Measurements from ENCODE around the gene PTPRD.

DNA sequence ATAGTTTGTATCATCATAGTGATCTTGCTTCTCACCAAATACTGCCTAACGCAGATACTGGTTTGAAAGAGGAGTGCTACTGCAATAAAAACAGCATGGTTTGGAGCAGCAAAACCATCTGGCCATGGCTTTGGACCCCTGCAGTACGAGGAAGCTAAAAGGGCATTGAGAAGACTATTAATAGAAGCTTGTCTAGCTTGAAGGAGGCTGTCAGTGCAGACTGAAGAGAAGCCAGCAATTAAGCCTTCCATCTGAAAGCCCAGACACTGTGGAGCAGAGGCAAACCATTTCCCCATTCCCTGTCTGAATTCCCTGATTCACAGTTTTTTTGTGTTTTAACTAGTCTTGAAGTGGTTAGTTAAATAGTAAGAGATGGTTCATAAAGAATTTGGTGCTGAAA, 281.6 kb downstream of the PTPRD start:
- TF ChIP-seq, protein P1, sequence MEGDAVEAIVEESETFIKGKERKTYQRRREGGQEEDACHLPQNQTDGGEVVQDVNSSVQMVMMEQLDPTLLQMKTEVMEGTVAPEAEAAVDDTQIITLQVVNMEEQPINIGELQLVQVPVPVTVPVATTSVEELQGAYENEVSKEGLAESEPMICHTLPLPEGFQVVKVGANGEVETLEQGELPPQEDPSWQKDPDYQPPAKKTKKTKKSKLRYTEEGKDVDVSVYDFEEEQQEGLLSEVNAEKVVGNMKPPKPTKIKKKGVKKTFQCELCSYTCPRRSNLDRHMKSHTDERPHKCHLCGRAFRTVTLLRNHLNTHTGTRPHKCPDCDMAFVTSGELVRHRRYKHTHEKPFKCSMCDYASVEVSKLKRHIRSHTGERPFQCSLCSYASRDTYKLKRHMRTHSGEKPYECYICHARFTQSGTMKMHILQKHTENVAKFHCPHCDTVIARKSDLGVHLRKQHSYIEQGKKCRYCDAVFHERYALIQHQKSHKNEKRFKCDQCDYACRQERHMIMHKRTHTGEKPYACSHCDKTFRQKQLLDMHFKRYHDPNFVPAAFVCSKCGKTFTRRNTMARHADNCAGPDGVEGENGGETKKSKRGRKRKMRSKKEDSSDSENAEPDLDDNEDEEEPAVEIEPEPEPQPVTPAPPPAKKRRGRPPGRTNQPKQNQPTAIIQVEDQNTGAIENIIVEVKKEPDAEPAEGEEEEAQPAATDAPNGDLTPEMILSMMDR (IDR thresholded peaks at IDR 0.05) = no peak
- no peak for TF ChIP-seq POLR2A (IDR thresholded peaks at IDR 0.05)

All from thyroid gland (tissue), 4 donors.